ENCODE data around the gene SF3A1.

- TF ChIP-seq POLR2A (IDR thresholded peaks at IDR 0.05) (no peak), CTCF (IDR thresholded peaks at IDR 0.05) (no peak)
Measured at GRCh38 chr22:30348809-30349208, 7.9 kb downstream of the SF3A1 start.

Measured in testis (tissue), 2 donors.